Breast epithelium (tissue), 3 donors: ENCODE data around the gene GPR139.

Experiments
- POLR2A ChIP-seq: fragments of 450-650 bp; IDR thresholded peaks from one replicate; pipeline ENCODE4 v1.6.1; 2016; ENCODE audit warnings: antibody characterized with exemption, mild to moderate bottlenecking, moderate library complexity
- TF ChIP-seq, protein P1 (sequence below), 3 donors: fragments of 450-650 bp; IDR thresholded peaks; one replicate each; pipeline ENCODE4 v1.5.1; 2016 to 2017; ENCODE audit warnings: antibody characterized with exemption in 3 of 3, mild to moderate bottlenecking in 3 of 3, moderate library complexity in 3 of 3

- TF ChIP-seq, protein P1, sequence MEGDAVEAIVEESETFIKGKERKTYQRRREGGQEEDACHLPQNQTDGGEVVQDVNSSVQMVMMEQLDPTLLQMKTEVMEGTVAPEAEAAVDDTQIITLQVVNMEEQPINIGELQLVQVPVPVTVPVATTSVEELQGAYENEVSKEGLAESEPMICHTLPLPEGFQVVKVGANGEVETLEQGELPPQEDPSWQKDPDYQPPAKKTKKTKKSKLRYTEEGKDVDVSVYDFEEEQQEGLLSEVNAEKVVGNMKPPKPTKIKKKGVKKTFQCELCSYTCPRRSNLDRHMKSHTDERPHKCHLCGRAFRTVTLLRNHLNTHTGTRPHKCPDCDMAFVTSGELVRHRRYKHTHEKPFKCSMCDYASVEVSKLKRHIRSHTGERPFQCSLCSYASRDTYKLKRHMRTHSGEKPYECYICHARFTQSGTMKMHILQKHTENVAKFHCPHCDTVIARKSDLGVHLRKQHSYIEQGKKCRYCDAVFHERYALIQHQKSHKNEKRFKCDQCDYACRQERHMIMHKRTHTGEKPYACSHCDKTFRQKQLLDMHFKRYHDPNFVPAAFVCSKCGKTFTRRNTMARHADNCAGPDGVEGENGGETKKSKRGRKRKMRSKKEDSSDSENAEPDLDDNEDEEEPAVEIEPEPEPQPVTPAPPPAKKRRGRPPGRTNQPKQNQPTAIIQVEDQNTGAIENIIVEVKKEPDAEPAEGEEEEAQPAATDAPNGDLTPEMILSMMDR (IDR thresholded peaks at IDR 0.05) = no peak
- no peak for TF ChIP-seq POLR2A
Observed at GRCh38 chr16:20056436-20056835, 17.3 kb downstream of the GPR139 start.
